Fibroblast of pulmonary artery (primary cell): Measurements from ENCODE around the gene NUPR1.
"Not testable (repeated sequence)": the region's sequence is repeated elsewhere in the genome, so short reads cannot be mapped to it uniquely, and the experiment has no call there.

Experiments used
- DNase-seq: peaks from one replicate; pipeline ENCODE4 v3.0.0-alpha.2; 2010; ENCODE audit warnings: low read depth
- H3K4me3 ChIP-seq: replicated peaks from 2 replicates; pipeline ENCODE4 v1.5.1; 2011; ENCODE audit warnings: low read depth, mild to moderate bottlenecking, control low read depth, low read length, moderate library complexity
- TF ChIP-seq, protein P1 (sequence below): IDR thresholded peaks from 2 replicates; pipeline ENCODE4 v1.5.1; 2011; ENCODE audit warnings: mild to moderate bottlenecking, control low read depth, low read length, inconsistent platforms; ENCODE audit errors: missing control alignments

The NUPR1 gene

DNA sequence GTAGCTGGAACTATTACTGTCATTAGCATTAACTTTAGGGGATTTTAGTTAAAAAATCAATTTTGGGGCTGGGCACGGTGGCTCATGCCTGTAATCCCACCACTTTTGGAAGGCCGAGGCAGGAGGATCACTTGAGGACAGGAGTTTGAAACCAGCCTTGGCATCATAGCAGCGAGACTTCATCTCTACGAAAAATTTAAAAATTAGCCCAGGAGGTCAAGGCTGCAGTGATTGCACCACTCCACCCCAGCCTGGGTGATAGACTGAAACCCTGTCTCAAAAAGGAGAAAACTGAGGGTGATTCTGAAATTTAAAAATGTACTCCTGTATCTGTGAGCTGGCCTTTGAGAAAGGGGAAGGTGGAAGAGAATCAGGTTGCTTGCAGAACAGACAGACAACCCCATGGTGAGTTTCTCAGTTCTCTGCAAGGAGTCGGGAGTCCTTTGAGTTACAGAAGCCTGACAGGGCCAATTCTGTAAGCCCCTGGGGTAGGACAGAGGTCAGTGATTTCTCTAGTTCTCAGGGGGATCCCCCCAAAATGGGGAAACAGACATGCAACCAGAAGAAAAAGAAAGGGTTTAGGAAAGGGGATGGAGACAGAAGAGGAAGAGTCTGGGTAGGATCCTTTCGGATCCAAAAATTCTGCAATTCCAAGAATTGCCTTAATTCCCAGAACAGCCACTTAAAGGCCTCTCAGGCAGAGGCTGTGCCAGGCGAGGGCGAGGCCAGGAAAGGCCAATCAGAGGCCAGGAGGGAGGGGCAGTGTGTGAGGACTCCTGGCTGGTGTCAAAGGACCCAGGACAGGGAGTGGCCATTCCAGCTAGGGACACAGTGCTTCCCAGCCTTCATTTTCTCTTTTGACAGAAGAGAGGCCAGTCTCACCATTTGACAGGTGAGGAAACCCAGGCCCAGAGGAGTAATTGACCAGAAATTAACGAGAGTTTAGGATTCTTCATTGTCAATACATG, 6.7 kb downstream of the NUPR1 start:
- no peak overlapping the region for H3K4me3 ChIP-seq
- DNase-seq: no peak
- TF ChIP-seq, protein P1, sequence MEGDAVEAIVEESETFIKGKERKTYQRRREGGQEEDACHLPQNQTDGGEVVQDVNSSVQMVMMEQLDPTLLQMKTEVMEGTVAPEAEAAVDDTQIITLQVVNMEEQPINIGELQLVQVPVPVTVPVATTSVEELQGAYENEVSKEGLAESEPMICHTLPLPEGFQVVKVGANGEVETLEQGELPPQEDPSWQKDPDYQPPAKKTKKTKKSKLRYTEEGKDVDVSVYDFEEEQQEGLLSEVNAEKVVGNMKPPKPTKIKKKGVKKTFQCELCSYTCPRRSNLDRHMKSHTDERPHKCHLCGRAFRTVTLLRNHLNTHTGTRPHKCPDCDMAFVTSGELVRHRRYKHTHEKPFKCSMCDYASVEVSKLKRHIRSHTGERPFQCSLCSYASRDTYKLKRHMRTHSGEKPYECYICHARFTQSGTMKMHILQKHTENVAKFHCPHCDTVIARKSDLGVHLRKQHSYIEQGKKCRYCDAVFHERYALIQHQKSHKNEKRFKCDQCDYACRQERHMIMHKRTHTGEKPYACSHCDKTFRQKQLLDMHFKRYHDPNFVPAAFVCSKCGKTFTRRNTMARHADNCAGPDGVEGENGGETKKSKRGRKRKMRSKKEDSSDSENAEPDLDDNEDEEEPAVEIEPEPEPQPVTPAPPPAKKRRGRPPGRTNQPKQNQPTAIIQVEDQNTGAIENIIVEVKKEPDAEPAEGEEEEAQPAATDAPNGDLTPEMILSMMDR: no peak

- H3K4me3 ChIP-seq: no peak overlapping the region
- TF ChIP-seq, protein P1: no peak
- DNase-seq: no peak
Observed at GRCh38 chr16:28529124-28529523, 9.7 kb downstream of the NUPR1 start.

DNA sequence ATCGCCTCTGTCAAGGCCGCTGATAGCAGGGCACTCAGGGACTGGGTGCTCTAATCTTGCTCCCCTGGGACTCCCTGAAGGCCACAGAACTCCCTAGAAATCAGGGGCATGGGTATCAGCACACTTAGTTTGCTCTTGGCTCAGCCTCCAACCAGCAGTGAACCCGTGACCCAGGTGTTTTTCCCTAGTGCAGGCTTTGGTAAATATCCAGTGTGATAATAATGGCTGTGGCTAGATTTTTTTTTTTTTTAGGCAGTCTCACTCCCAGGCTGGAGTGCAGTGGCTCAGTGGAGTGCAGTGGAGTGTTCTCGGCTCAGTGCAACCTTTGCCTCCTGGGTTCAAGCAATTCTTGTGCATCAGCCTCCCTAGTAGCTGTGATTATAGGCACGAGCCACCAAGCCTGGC, 10.3 kb downstream of the NUPR1 start:
- H3K4me3 ChIP-seq: no peak overlapping the region
- TF ChIP-seq, protein P1: no peak
- DNase-seq: no peak

- TF ChIP-seq, protein P1: no peak
- no peak overlapping the region for H3K4me3 ChIP-seq
- no peak for DNase-seq
Observed at GRCh38 chr16:28527985-28528384, 10.8 kb downstream of the NUPR1 start.

- DNase-seq, H3K4me3 ChIP-seq: not testable (repeated sequence)
Observed at GRCh38 chr16:28527100-28527785, 11.5 kb downstream of the NUPR1 start.

DNA sequence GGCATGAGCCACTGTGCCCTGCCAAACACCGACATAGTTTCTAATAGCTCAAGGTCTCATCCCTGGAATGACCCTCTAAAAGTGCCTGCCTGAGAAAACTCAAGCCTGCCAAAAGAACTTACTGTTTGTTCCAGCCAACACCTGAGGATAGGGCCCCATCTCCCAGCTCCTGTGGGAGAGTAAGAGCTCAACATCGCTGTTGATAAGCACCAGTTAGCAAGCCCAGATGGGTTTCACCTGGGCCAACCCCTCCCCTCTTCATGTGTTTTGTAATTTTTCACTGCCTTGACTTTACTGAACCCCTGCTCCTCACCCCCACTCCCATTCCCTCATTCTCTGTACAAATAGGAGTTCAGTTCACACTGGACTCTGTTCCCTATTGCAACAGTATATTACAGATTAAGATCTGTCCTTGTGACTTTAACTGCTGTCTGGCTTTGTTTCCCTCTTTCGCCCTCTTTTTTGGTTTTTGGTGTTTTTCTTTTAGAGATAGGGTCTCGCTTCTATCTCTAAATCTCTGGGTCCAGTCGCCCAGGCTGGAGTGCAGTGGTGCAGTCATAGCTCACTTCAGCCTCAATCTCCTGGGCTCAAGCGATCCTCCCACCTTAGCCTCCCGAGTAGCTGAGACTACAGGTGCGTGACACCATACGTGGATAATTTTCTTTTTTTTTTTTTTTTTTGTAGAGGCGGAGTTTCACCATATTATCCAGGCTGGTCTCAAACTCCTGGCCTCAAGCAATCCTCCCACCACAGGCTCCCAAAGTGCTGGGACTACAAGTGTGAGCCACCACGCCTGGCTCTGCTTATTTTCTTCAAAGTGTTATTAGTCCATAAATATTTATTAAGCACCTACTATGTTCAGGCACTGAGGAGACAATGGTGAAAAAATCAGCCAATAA, 12.3 kb downstream of the NUPR1 start:
- DNase-seq: no peak
- no peak overlapping the region for H3K4me3 ChIP-seq
- TF ChIP-seq, protein P1: no peak
